Suprapubic skin (tissue), 3 donors: ENCODE data around the gene SDF2.

Experiments used
- POLR2A ChIP-seq, 2 donors: fragments of 450-650 bp; IDR thresholded peaks; one replicate each; pipeline ENCODE4 v1.6.1; 2017; ENCODE audit warnings: antibody characterized with exemption in 2 of 2, mild to moderate bottlenecking in 2 of 2, moderate library complexity in 2 of 2
- TF ChIP-seq, protein P1 (sequence below), 2 donors: fragments of 200-600 bp in 1 of 2; fragments of 450-650 bp in 1 of 2; sonication (generic) in 1 of 2; IDR thresholded peaks; one replicate each; pipeline ENCODE4 v1.5.1; 2016 to 2019; ENCODE audit warnings: antibody characterized with exemption in 2 of 2, mild to moderate bottlenecking in 1 of 2, moderate library complexity in 1 of 2

DNA sequence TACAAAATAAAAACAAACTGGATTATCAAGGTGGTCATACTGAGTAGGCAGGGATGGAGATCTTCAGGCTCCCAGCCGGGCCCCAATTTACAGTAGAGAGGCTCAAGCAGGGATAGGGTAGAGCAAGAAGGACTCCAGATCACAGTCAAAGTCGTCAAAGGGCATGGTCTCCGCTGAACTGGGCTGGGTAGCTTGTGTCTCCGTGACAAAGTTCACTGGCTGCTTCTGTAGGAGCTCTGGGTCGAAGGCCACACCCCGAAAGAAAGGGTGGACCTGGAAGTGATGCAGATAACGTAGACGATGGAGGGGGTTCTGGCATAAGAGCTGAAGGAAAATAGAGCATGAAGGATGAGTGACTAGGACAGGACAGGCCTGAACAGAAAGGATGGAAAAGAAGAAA lies 51.3 kb downstream of the SDF2 start:
- TF ChIP-seq, protein P1, sequence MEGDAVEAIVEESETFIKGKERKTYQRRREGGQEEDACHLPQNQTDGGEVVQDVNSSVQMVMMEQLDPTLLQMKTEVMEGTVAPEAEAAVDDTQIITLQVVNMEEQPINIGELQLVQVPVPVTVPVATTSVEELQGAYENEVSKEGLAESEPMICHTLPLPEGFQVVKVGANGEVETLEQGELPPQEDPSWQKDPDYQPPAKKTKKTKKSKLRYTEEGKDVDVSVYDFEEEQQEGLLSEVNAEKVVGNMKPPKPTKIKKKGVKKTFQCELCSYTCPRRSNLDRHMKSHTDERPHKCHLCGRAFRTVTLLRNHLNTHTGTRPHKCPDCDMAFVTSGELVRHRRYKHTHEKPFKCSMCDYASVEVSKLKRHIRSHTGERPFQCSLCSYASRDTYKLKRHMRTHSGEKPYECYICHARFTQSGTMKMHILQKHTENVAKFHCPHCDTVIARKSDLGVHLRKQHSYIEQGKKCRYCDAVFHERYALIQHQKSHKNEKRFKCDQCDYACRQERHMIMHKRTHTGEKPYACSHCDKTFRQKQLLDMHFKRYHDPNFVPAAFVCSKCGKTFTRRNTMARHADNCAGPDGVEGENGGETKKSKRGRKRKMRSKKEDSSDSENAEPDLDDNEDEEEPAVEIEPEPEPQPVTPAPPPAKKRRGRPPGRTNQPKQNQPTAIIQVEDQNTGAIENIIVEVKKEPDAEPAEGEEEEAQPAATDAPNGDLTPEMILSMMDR (IDR thresholded peaks at IDR 0.05) = no peak
- TF ChIP-seq POLR2A (IDR thresholded peaks at IDR 0.05) = no peak
